HG03521 (cell line): ENCODE measurements around the gene SPDYE2.
A peak's percentile ranks its signal among the peaks of the same experiment; 100 is the strongest.
"Not testable (repeated sequence)": the region's sequence is repeated elsewhere in the genome, so short reads cannot be mapped to it uniquely, and the experiment has no call there.

Source experiments
- ATAC-seq: cut with Tn5 transposase; IDR thresholded peaks from one replicate; pipeline ENCODE4 v1.9.1; 2021; ENCODE audit warnings: mild to moderate bottlenecking, moderate library complexity; ENCODE audit not compliant: unreplicated experiment

The SPDYE2 gene

GRCh38 chr7:102550808-102551422, at the start of gene SPDYE2:
Gene SPDYE2, plus strand, starts transcription at chr7:102551226. Its CDS starts 2,030 bp downstream, at chr7:102553256.
- ATAC-seq: not testable (repeated sequence)

- not testable (repeated sequence) for ATAC-seq
Observed at GRCh38 chr7:102503141-102503540, 47.9 kb upstream of the SPDYE2 start.

GRCh38 chr7:102505298-102506185, 45.5 kb upstream of the SPDYE2 start:
- not testable (repeated sequence) for ATAC-seq

GRCh38 chr7:102507410-102508088, 43.5 kb upstream of the SPDYE2 start:
- ATAC-seq: not testable (repeated sequence)

GRCh38 chr7:102510575-102510974, 40.5 kb upstream of the SPDYE2 start:
- ATAC-seq: not testable (repeated sequence)

GRCh38 chr7:102511860-102512522, 39.0 kb upstream of the SPDYE2 start:
- ATAC-seq: peak; percentile 41

- not testable (repeated sequence) for ATAC-seq
Observed at GRCh38 chr7:102512642-102513221, 38.3 kb upstream of the SPDYE2 start.

GRCh38 chr7:102514881-102515721, 35.9 kb upstream of the SPDYE2 start:
- peak; percentile 51 for ATAC-seq

GRCh38 chr7:102515889-102516288, 35.1 kb upstream of the SPDYE2 start:
- ATAC-seq: not testable (repeated sequence)

GRCh38 chr7:102516951-102517350, 34.1 kb upstream of the SPDYE2 start:
- not testable (repeated sequence) for ATAC-seq

- ATAC-seq: peak; percentile 88
Observed at GRCh38 chr7:102517550-102518147, 33.4 kb upstream of the SPDYE2 start, which contains the start of gene RASA4B. Gene RASA4B, minus strand, starts transcription at chr7:102517777. Its CDS starts 67 bp downstream, at chr7:102517710.

GRCh38 chr7:102520797-102521196, 30.2 kb upstream of the SPDYE2 start:
- ATAC-seq: not testable (repeated sequence)

- ATAC-seq: not testable (repeated sequence)
Observed at GRCh38 chr7:102524803-102525202, 26.2 kb upstream of the SPDYE2 start.

GRCh38 chr7:102527182-102527581, 23.8 kb upstream of the SPDYE2 start:
- ATAC-seq: not testable (repeated sequence)

- not testable (repeated sequence) for ATAC-seq
Observed at GRCh38 chr7:102527822-102528793, 22.9 kb upstream of the SPDYE2 start.

GRCh38 chr7:102531583-102531982, 19.4 kb upstream of the SPDYE2 start:
- not testable (repeated sequence) for ATAC-seq

GRCh38 chr7:102532127-102532526, 18.9 kb upstream of the SPDYE2 start:
- not testable (repeated sequence) for ATAC-seq
